Middle frontal gyrus (tissue), 1 donor: ENCODE data around the gene TRPT1.

ENCODE experiments used
- DNase-seq: peaks from one replicate; pipeline ENCODE4 v3.0.0-alpha.2; 2015; ENCODE audit warnings: low spot score; ENCODE audit errors: extremely low spot score

TRPT1 gene, protein sequence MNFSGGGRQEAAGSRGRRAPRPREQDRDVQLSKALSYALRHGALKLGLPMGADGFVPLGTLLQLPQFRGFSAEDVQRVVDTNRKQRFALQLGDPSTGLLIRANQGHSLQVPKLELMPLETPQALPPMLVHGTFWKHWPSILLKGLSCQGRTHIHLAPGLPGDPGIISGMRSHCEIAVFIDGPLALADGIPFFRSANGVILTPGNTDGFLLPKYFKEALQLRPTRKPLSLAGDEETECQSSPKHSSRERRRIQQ

DNA sequence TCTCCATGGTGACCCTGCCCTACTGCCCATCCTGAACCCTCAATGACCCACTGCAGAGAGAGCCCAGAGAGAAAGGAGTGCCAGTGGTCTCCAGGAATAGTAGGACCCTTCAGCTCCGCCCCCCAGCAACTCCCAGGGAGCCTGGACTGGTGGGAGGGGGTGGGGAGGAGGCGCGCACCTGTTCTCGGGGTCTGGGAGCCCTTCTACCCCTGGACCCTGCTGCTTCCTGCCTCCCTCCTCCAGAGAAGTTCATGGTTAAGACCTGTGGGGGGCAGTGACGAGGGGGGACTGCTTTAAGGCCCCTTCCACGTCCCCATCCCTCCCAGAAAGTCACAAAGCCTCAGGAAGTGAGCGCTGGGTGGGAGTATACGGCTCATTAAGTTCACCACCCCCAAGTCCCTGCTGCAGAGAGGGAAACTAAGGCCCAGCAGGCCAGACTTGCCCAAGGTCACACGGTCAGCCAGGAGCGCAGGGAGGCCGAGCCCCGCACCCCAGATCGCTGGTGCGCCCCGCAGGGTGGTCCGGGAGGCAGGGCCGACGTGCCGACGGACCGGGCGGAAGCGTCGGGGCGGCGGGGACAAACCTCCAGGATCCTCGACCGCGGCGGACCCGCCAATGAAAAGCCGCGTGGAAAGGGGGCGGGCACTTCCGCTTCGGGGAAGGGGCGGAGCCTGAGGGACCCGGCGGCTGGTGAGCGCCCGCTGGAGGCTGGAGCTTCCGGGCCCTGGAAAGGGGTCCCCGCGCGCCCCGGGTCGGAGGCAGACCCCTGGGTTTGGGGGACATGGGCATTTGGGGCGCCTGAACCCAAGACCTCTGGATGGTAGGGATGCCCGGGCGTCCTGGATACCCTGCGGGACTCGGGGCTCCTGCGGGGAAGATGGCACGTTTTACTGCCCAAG is at the start of gene TRPT1, which contains the start of gene NUDT22:
TSS of gene TRPT1 (minus strand) at position 579 of the 899 bp plus-strand sequence. CDS start at position 253, 326 bp downstream.
TSS of gene NUDT22 (plus strand) at position 667 of the 899 bp plus-strand sequence. CDS start 379 bp downstream, outside the sequence.
- peak; percentile 85 for DNase-seq

DNA sequence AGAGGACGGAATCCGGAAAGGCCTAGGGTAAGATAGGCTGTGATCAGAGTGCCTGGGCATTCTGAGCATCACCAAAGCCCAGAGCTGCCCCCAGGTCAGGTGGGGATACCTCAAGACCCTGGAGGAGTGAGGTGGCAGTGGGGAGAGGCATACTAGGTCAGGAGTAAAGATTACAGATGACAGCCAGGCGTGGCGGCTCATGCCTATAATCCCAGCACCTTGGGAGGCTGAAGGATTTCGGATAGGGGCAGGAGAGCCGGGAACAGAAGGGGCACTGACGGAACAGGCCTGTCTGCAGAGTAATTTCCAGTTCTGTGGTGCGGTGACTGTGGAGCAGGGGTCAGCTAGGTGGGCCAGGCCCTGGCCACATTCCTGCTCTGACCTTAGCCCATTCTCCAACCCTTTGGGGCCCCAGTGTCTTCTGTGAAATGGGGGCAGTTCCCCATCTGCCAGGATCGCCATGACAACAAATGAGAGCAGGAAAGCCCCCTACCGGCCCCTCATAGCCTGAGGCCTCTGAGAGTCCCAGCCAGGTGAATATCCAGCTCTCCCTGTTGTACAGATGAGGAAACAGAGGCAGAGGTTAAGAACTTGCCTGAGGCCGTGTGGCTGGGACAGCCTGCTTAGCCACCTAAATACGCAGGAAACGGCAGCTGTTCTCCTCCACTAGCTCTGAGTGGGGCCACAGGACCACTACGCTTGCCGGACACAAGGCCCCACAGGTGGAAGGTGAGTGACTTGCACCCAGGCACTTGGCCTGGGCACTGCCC is 49.2 kb upstream of the TRPT1 start:
- DNase-seq = no peak

DNA sequence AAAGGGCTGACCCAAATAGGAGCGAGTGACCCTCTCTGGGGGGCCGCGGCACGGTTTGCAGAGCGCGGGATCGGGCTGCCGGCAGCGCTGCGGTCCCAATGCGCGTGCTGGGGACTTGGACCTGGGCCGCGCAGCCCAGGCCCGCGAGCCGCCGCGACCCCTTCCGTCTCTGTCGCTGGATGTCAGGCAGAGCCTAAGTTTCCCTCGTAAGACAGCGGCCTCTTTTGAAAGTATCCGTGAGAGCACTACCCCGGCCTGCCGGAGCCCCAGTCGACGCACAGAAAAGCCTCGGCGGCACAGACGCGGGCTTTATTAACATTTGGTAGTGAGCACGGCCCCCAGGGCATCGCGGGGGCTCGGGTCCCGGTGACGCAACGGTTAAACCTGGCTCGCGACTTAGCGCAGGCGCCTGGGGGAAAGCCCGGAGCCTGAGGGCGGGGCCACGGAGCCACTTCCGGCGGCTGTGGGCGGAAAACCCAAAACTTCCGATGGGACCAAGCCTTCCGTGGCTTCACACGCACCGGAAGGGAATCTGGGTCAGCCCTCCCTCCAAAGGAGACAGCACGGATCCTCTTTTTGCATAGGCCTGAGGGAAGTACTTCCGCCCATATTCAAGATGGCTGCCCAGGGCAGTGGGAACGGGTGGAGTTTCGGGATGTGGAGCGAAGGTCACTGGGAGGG is 43.7 kb upstream of the TRPT1 start:
- peak; percentile 98 for DNase-seq

DNA sequence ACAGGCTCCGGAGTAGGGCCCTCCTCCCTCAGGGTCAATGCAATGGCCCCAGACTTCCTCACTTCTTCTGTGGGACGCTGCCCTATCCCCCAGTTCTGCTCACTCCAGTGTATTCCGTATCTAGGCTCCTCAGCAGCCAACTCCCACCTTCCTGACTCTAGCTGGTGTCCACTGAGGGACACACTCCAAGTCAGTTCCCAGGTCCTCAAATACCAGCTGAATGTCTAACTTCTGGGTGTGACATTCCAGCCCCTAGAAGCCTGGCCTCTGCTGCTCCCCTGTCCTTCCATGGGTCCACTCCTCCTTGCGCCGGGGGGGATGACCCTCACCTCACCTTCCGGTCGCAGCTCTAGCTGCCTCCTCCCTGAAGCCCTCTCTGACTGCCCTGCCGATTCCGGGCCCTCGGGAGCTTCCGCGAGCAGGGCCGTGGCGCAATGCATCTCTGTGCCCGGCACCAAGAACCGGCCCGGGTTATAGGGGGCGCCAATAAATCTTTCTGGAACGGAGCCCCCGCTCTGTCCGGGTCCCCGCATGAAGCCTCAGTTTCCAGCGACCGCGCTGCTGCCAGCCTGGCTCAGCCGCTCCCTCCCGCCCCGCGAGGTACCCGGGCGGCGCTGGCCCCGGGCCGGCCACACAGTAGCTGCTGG is 43.0 kb upstream of the TRPT1 start:
- peak; percentile 33 for DNase-seq

DNA sequence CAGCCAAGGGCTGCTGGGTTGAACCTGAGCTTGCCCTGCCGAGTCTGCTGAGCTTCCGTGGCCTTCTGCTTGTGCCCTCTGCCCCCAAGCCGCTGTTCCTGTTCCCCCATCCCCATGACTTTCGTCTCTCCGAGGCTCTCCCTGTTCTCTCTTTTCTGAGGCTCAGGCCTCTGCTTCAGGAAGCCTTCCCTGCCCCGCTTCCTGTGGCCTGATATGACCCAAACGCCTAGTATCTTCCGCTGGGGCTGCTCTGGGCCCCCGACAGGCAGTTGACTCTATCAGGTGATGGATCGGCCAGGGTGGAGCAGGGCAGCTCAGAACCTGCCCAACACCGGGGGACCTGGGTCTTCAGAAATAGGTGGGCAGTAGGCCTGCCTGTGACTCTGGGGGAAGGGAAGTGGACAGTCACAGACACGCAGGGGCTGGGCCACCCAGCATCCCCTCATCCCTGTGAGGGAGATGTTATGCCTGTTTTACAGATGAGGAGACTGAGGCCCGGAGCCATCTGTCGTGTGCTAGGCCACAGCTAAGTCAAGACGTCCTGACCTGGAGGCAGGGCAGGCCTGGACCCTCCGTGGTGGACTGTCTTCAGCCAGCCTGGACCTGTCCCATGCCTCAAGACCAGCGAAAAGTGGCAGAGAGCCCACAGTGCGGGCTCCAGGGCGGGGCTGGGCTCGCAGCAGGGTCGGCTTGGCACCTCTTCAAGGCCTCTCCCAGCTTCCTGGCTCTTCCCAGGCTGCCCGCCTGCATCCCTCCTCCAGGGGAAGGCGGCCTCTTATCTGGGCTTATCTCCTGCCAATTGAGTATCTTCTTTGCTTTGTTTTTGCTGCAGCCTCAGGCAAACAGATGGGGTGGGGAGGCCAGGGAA is 42.3 kb upstream of the TRPT1 start:
- no peak for DNase-seq

DNA sequence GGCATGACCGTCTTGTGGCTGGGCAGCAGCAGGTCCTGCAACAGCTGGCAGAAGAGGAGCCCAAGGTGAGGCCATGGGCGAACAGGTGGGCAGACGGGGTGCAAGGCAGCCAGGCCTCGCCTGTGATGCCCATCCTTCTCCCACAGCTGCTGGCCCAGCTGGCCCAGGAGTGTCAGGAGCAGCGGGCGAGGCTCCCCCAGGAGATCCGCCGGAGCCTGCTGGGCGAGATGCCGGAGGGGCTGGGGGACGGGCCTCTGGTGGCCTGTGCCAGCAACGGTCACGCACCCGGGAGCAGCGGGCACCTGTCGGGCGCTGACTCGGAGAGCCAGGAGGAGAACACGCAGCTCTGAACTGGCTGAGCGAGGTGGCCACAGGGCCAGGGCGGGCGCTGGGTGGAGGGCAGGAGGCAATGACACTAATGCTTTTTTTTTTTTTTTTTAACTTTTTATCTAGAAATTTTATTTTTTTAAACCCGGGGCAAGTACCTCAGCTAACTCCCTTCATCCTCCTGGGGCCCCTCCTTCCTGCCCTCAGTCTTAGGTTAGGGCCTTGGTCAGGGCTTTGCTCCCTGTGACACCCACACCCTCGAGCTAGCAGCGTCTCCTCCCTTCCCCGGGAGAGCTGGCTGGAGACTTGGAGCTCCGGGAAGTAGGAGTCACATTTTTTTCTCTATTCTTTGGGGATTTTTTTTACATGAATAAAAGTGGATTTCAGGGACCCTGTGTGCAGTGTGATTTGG is 41.4 kb upstream of the TRPT1 start:
- no peak for DNase-seq

DNA sequence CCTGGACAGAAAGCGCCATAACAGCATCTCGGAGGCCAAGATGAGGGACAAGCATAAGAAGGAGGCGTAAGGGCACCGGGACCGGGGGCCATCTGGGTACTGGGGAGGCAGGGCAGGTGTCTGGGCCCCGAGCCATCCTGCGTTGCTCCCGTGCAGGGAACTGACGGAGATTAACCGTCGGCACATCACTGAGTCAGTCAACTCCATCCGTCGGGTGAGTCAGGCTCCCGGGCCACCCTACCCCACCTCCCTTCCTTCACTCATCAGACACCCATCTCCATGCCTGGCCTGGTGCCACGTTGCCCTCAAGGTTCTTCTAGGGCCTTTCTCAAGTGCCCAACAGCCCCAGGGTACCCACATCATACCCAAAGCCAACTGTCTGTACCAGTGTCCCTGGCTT is 40.4 kb upstream of the TRPT1 start:
- no peak for DNase-seq

DNA sequence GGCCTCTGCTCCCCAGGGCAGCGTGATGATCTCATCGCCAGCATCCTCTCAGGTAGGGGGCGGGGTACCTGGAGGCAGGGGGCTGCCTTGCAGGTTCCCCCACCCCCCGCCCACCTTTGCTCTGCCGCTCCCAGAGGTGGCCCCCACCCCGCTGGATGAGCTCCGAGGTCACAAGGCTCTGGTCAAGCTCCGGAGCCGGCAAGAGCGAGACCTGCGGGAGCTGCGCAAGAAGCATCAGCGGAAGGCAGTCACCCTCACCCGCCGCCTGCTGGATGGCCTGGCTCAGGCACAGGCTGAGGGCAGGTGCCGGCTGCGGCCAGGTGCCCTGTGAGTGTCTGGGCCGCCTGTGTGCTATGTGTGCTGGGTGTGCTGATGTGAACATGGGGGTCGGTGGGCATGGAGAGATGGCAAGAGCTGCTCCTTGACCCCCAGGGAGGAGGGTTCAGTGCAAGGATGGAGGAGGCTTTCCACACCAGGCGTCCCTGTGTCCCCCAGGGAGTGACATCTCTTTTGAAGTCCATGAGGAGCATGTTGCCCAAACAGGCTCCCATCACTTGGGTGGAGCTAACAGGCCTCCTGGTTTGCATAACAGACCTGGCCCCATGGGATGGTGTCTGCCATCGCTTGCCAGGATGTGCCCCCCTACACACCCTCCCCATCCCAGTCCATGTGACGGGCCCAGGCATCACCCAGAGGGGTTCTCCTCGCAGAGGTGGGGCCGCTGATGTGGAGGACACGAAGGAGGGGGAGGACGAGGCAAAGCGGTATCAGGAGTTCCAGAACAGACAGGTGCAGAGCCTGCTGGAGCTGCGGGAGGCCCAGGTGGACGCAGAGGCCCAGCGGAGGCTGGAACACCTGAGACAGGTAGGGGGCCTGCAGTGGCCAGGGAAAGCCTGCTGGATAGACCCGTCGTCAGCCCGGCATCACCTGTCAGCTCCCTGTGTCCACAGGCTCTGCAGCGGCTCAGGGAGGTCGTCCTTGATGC is 39.5 kb upstream of the TRPT1 start:
- DNase-seq = no peak

DNA sequence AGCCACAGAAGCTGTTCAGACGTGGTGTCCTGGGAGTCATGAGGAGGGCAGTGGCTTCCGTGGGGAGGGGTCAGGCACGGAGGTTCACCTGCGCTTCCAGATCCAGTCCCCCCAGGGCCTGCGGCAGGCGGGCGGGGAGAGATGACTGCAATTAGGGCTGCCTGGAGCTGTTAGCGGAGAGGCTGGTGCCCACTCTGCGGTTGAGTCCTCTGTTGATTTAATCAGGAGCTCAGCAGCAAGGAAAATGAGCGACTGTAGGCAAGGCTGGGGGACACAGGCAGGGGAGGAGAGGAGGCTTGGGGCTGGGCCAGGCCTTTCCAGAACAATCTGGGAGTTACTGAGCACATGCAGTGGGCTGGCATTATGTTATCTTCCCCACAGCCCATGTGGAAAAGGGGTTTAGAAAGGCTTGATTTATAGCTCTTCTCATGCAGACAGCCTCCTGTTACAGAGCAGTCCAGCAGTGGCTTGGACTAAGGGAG is 38.4 kb upstream of the TRPT1 start:
- DNase-seq = no peak

DNA sequence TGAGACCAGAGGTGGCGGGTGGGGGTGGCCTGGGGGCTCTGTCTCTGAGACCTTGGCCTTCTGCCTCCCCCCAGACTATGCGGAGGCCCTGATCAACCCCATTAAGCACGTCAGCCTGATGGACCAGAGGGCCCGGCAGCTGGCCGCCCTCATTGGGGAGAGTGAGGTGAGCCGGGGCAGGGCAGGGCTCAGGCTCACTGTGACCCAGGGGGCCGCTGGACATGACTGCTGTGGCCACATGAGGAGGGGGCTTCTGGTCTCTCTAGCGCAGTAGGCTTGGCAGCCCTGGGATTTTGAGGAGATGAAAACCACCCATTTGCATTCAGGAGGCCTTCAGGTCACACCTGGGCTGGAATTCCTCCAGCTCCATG is 37.9 kb upstream of the TRPT1 start:
- DNase-seq = no peak

DNA sequence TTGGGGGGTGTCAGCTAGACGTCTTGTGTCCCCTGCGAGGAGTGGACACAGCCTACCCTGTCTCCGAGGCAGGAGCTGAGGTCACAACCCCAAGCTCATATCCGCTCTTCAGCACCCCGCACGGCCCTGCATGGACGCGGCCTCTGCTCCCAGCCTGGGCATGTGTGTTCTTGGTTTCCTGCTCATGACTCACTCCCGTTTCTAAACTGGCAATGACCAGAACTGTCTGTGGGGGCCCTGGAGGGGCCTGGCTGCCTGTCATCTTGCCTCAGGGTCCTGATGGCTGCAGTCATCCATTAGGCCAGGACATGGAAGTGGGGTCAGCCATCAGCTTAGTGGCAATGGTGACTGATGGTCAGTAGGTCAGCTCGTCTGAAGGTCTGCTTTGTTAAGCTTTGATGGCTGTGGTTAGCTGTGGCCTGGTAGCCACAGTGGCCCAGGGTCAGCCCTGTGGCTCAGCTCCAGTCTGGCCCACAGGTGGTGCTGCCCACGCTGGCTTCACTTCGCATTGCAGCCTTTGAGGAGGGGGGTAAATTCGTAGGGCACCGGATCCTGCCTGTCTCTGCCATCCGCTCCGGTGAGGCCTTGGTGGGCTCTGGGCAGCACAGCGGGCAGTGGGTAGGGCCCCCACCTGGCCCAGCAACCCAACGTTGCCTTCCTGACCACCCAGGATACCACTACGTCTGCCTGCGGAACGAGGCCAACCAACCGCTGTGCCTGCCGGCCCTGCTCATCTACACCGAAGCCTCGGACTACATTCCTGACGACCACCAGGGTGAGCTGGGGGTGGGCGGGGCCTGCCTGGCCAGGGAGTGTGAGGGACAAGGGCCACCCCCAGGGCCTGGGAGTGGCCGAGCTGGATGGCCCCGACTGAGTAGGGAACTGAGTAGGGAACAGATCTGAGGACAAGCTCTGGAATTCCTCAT is 37.3 kb upstream of the TRPT1 start:
- DNase-seq = no peak

DNA sequence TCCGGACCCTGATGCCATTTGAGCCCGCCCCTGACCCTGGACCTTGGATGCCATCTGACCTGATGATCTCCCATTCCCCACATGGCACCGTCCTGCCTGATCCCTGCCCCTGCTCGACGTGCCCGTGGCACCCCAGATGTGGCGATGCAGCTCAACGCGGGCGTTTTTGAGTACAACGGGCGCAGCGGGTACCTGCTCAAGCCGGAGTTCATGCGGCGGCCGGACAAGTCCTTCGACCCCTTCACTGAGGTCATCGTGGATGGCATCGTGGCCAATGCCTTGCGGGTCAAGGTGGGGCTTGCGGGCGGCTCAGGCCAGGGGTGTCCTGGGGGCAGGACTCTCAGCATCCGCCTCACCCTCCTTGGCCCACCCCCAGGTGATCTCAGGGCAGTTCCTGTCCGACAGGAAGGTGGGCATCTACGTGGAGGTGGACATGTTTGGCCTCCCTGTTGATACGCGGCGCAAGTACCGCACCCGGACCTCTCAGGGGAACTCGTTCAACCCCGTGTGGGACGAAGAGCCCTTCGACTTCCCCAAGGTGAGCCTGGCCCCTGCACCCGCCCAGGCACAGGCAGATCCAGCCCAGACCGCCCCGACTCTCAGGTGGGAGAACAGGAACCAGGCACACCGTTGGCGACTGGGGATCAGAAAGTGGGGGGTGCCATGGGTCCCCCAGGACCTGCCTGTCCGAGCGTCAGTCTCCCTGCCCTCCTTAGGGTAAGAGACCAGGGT is 36.5 kb upstream of the TRPT1 start:
- no peak for DNase-seq

DNA sequence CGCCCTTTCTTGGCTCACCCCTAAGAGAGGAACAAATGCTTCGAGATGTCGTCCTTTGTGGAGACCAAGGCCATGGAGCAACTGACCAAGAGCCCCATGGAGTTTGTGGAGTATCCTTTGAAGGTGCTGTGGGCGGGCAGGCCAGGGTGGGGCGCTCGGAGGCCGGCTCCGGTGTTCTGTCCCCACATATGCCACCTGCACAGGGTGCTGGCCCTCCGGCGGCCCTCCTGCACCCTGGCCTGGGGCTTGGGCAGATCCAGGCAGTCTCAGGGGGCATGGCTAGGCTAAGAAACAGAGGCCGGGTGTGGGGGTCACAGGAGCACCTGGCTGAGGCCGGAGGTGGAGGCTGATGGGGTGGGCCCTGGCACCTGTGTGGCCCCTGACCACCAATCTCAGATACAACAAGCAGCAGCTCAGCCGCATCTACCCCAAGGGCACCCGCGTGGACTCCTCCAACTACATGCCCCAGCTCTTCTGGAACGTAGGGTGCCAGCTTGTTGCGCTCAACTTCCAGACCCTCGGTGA is 35.6 kb upstream of the TRPT1 start:
- DNase-seq = no peak

DNA sequence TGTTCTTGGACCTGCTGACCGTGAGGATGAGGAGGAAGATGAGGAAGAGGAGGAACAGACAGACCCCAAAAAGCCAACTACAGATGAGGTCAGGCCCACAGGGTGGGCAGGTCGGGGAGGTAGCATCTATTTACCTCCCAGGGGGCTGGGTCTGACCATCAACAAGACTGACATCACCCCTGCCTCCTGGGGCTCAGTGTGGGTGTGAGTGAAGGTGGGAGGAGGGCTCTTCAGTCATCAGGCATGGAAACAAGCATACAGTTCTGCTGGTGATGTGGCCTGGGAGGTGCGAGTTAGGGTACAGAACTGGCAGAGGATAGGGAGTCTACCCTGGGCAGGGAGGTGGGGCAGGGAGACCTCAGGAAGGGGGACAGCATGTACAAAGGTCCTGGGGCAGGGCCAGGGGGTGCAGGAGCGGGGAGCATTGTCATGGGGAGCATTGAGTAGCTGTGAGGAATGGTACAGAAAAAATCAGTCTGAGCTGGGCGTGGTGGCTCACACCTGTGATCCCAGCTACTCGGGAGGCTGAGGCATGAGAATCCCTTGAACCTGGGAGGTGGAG is 34.2 kb upstream of the TRPT1 start:
- no peak for DNase-seq

DNA sequence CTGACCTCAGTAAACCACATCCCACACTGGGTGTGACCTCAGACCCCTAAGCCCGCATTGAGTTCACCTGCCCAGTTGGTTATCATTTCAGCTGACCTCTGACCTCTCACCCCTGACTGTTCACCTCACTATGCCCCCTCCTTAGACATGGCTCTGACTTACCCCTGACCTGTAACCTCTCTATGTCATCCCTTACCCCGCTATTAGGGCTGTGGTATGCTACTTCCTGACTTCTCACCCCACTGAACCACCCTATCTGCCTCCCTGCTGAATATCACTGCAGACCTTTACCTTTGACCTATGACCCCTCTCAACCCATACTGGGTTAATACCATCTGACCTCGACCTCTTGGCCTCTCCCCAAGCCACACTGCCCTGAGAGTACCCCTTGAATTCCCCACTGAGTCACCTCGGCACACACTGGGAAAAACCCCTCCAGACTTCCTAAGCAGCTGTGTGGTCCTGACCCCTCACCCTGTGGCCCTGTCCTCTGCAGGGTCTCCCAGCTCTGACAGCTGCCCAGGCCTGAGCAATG is 33.6 kb upstream of the TRPT1 start:
- DNase-seq = no peak
